GM20000 (cell line): ENCODE measurements around the gene CLDN5.

ENCODE experiments used
- DNase-seq: peaks from one replicate; pipeline ENCODE4 v3.0.0; 2012; ENCODE audit warnings: low spot score
- CTCF ChIP-seq: IDR thresholded peaks from 2 replicates; pipeline ENCODE4 v1.5.1; 2012; ENCODE audit warnings: mild to moderate bottlenecking, control low read depth; ENCODE audit errors: extremely low read depth, missing control alignments

The CLDN5 gene

GRCh38 chr22:19546680-19547079 lies 22.5 kb upstream of the CLDN5 start:
- no peak for DNase-seq
- no peak for TF ChIP-seq CTCF

GRCh38 chr22:19545935-19546207 lies 21.7 kb upstream of the CLDN5 start:
- TF ChIP-seq CTCF = no peak
- no peak for DNase-seq

DNA sequence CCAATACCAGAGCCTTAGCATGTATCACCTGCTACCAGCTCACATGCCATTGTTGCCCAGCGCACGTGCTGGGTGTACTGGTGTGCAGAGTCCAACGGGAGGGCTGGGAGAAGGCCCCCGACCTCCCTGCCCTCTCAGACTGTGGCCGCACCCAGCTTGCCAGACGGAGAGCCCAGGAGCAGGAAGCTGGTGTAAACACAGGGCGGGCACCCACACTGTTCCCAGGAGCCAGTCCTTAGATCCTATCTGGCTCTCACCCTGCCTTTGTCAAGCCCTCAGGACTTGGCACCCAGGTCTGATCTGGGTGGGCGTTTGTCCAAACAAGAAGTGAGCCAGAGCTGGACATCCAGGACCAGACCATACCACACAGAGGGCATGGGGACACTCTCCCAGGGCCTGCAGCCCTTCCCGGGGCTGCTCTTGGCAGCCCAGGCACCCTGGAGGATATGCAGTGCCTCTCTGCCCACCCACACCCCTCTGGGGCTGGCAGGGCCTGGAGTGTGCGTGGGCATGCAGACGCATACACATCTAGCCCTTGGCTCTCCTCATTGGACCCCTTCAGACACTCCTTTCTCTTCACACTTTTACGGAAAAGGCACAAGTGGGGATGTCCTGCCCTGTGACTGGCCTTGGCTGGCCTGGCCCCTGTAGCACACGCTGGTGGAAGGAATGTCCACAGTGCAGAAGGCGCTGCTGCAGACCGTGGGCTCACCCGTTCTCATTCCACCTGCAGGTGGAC lies 19.9 kb upstream of the CLDN5 start:
- DNase-seq = no peak
- no peak for TF ChIP-seq CTCF

GRCh38 chr22:19540394-19540793 lies 16.2 kb upstream of the CLDN5 start:
- no peak for DNase-seq
- no peak for TF ChIP-seq CTCF

GRCh38 chr22:19537941-19538488 lies 13.8 kb upstream of the CLDN5 start:
- DNase-seq = no peak
- no peak for TF ChIP-seq CTCF

DNA sequence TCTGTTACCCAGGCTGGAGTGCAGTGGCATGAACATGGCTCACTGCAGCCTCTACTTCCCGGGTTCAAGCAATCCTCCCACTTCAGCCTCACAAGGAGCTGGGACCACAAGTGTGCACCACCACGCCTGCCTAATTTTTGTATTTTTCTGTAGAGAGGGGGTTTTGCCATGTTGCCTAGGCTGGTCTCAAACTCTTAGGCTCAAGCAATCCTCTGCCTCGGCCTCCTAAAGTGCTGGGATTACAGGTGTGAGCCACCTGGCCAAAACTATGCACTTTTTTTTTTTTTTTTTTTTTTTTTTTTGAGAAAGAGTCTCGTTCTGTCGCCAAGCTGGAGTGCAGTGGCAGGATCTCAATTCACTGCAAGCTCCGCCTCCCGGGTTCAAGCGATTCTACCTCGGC lies 12.4 kb upstream of the CLDN5 start:
- no peak for DNase-seq
- TF ChIP-seq CTCF = no peak

DNA sequence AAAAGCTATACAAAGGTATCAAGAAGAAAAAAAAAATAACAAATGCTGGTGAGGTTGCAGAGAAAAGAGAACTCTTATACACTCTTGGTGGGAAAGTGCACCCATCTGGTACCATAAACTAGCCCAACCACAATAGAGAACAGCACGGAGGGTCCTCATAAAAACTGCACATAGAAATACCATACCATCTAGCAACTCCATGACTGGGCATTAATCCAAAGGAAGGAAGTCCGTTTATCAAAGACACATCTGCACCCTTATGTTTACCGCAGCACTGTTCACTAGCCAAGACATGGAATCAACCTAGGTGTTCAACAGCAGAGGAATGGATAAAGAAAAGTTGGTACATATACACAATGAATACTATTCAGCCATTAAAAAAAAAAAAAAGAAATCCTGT lies 10.8 kb upstream of the CLDN5 start:
- no peak for TF ChIP-seq CTCF
- no peak for DNase-seq
